ENCODE measurements around the gene SHISAL2B.
"Not testable (repeated sequence)": the region's sequence is repeated elsewhere in the genome, so short reads cannot be mapped to it uniquely, and the experiment has no call there.

SHISAL2B gene

GRCh38 chr5:64690417-64691151, at the start of gene SHISAL2B:
TSS of gene SHISAL2B (plus strand) at chr5:64690503. CDS start at chr5:64690624, 121 bp downstream.
- no peak for DNase-seq (ENCODE audit: low read depth)

- DNase-seq (ENCODE audit: low read depth) = no peak
Measured at GRCh38 chr5:64644831-64645230, 45.5 kb upstream of the SHISAL2B start.

DNA sequence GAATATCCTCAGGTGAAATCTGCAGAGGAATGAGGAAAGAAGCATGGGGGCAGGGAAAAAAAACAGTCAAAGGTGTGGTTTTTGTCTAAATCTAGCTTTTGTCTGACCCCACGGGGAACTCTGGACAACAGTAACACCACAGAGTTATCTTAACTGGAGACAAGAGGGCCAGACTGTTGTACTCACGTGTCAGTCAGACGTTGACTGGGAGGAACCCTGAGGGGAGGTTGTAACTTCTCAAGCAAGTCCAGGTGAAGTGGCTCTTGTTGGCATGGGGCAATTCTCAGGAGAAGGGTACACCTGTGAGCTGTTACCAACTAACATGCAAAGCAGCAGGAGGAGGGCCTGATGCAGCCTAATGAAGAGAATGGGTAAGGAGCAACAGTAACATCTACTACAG, 44.1 kb upstream of the SHISAL2B start:
- DNase-seq (ENCODE audit: low read depth) = no peak

DNA sequence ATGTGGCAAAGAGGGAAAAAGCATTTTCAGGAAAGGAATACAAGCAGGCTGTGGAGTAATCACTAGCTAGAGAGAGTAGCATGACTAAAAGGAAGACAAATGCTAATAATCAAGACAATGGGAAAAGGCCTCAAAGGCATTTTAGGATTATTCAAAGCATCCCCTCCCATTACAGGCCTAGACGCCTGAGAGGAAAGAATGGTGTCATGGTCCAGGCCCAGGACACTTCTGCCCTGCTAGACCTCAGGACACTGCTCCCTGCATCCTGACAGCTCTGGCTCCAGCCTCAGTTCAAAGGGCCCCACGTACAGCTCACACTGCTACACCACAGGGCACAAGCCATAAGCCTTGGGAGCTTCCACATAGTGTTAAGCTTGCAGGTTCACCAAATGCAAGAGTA, 40.8 kb upstream of the SHISAL2B start:
- no peak for DNase-seq (ENCODE audit: low read depth)

DNA sequence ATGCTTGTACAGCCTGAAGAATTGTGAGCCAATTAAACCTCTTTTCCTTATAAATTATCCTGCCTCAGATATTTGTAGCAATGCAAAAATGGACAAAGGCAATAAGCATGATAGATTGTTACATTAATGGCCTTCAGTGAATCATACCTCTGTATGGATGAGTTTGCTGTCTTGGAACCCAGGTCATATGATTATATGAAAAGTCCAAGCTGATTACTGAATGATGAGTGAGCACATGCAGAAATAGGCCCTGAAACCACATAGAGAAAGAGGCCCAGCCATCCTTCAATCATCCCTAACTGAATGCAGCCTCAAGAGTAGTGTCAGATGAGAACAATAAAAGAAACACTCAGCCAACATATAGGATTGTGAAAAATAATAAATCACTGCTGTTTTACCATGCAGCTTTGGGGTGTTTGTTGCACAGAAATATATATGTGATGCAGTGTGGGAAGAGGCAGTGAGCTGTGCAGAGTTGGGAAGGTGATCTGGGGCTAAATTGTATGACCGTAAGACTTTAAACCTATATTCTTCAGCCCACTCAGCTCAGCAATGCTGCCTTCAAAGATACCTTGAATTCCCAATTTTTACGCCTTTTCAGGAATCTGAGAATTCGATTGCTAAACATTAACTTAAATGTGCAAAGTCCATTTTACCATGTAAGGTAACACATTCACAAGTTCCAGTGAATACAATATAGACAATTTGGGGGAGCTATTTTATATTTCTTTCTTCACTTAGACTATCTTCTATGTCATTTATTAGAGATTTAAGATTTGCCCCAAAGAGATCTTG, 36.3 kb upstream of the SHISAL2B start:
- DNase-seq (ENCODE audit: low read depth) = no peak

DNA sequence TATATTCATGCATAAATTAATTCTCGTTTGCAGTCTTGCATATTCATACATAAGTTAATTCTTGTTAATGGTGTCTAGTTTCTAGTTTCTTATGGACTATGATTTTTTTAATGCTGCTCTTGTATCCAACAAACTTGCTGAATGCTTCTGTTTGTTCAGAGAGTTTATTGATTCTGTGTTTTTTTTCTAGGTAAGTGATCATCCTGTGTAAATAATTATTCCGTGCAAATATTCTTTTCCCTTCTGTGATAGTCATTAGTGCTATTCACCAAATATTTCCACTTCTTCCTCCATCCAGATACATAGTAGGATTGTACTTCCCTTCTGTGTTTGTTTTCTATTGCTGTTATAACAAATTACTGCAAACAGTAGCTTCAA, 35.8 kb upstream of the SHISAL2B start:
- no peak for DNase-seq (ENCODE audit: low read depth)

DNA sequence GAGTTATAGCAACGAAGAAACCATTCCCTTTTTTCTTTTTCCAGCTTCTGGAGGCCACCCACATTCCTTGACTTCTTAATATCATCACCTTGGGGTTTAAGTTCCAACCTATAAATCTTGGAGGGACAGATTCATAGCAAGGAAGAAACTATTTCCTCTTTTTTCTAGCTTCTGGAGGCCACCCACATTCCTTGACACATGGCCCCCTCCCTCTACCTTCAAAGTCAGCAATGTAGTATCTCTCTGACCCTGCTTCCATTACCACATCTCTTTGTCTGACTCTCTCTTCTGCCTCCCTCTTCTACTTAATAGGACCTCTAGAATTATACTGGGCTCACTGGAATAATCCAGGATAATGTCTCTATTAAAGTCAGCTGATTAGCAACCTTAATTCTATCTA, 34.7 kb upstream of the SHISAL2B start:
- no peak for DNase-seq (ENCODE audit: low read depth)

DNA sequence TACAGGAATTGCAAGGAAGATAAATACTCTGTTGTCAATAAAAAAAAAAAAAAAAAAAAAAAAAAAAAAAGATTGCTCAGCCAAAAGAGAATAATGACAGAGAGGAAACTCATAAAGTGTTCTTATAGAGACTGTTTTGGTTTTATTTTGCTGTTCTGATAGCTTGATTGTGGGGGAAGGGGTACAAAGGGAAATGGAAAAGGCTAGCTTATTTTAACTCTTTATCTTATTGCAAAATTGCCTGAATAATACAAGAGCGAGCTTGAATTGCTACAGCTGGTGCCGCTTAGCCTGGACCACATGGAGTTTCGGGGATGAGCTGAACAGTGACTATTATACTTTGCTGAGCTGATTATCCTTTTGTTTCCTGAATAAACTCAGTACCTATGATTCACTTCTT, 31.0 kb upstream of the SHISAL2B start:
- DNase-seq (ENCODE audit: low read depth) = no peak

DNA sequence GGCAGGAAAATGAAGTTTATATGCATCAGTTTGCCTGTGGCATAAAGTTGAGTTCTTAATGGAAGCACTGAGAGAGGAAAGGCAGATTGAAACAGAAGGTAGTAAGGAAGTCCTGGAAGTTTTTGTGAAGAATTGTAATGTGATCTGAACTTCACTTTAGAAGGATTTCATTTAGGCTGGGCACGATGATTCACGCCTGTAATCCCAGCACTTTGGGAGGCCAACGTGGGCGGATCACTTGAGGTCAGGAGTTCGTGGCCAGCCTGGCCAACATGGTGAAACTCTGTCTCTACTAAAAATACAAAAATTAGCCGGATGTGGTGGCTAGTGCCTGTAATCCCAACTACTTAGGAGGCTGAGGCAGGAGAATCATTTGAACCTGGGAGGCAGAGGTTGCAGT, 27.1 kb upstream of the SHISAL2B start:
- not testable (repeated sequence) for DNase-seq (ENCODE audit: low read depth)

GRCh38 chr5:64665243-64665642, 25.1 kb upstream of the SHISAL2B start:
- DNase-seq (ENCODE audit: low read depth) = no peak

GRCh38 chr5:64666078-64666477, 24.2 kb upstream of the SHISAL2B start:
- no peak for DNase-seq (ENCODE audit: low read depth)

DNA sequence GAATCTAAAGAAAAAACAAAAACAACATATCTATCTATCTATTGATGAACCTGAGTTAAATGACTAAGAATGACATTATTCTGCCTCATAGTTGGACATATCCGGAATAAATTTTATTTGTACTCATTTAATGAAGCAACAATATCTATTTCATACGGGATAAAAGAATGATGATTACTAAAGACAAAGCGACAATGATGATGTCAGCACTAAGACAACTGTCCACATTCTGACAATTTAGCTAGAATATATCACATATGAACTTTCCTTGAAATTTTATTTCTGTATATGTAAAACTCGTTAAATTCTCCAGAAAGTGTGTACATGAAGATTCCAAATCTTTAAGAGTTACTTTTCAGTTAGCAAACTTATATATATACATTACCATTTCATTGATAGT, 23.2 kb upstream of the SHISAL2B start:
- DNase-seq (ENCODE audit: low read depth) = no peak

- no peak for DNase-seq (ENCODE audit: low read depth)
Measured at GRCh38 chr5:64670277-64670676, 20.0 kb upstream of the SHISAL2B start.

DNA sequence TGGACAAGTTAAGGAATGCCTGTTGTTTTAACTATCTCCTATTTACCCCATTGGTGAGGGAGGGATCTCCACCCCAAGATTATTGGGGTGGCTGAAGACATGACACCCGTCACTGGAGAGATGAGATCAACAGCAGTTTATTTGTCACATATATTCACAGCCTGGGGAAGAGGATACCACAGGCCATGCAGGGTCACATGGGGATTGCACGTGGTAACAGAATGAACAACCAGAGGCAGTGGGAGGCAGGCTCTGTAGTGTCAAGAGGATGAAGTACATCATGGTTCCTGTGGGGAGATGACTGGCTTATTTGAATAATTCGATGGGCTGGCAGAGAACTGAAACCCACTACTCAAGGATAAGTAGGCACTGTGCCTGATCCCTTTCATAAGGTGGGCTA, 18.6 kb upstream of the SHISAL2B start:
- no peak for DNase-seq (ENCODE audit: low read depth)

DNA sequence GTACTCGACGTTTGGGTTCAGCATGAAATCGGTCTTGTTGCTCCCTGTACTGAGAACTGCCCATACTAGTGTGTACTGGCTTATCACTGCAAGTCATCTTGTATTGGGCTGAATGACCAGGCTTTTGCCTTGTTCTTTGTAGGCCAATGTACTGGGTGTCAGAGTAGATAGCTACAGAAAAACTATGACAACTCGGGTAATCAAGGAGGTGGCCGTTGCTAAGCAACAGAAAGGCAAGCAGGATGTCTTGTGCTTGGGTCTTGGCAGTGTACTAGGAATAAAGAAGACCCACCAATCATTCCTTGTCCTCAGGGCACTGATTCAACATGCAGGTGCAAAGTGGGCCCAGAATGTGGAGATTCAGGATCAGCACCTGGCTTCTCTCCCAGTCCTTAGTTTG, 11.9 kb upstream of the SHISAL2B start:
- DNase-seq (ENCODE audit: low read depth) = no peak

- DNase-seq (ENCODE audit: low read depth) = no peak
Measured at GRCh38 chr5:64680289-64680688, 10.0 kb upstream of the SHISAL2B start.

GRCh38 chr5:64682608-64683007, 7.7 kb upstream of the SHISAL2B start:
- DNase-seq (ENCODE audit: low read depth) = no peak

GRCh38 chr5:64685866-64686265, 4.4 kb upstream of the SHISAL2B start:
- no peak for DNase-seq (ENCODE audit: low read depth)

- no peak for DNase-seq (ENCODE audit: low read depth)
Measured at GRCh38 chr5:64688391-64688790, 1.9 kb upstream of the SHISAL2B start.

GRCh38 chr5:64688965-64689364, 1.3 kb upstream of the SHISAL2B start:
- DNase-seq (ENCODE audit: low read depth) = no peak

- no peak for DNase-seq (ENCODE audit: low read depth)
Measured at GRCh38 chr5:64690104-64690416, 243 bp upstream of the SHISAL2B start.

DNA sequence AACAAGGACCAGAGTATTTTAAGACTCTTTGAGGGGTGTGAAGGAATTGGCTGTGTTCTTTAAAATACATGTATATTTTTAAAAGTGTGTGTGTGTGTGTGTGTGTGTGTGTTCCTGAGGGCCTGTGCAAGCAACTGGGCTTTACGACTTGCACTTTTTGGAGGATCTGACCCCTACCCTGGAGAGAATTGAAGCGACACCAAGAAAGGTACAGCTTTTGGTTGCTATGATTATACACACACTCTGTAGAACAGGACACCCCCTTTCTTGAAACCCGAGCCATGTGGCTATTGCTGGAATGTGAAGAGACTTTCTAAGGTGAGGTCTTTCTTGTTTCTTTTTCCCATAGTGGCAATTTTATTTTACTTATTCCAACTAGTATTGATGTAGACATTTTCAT, 988 bp downstream of the SHISAL2B start:
- no peak for DNase-seq (ENCODE audit: low read depth)

GRCh38 chr5:64693636-64694035, 3.3 kb downstream of the SHISAL2B start:
- no peak for DNase-seq (ENCODE audit: low read depth)

DNA sequence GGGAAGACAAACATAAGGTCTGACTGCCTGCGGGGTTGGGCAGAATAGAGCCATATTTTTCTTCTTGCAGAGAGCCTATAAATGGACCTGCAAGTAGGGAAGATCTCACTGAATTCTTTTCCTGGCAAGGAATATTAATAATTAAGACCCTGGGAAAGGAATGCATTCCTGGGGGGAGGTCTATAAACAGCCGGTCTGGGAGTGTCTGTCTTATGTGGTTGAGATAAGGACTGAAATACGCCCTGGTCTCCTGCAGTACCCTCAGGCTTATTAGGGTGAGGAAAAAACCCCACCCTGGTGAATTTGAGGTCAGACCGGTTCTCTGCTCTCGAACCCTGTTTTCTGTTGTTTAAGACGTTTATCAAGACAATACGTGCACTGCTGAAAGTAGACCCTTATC, 6.1 kb downstream of the SHISAL2B start:
- not testable (repeated sequence) for DNase-seq (ENCODE audit: low read depth)
